ENCODE results near the gene TCERG1.
A peak's percentile ranks its signal among the peaks of the same experiment; 100 is the strongest.
"Not testable (repeated sequence)": the region's sequence is repeated elsewhere in the genome, so short reads cannot be mapped to it uniquely, and the experiment has no call there.

Gene TCERG1

GRCh38 chr5:146549615-146550014 lies 102.5 kb downstream of the TCERG1 start:
- TF ChIP-seq CTCF (IDR thresholded peaks at IDR 0.05; ENCODE audit: low read length, missing control alignments), result no peak
- H3K4me3 ChIP-seq (replicated peaks; ENCODE audit: low read depth, low read length), result no peak overlapping the region
- no peak for DNase-seq (ENCODE audit: low read depth)

GRCh38 chr5:146553446-146553845 lies 106.3 kb downstream of the TCERG1 start:
- TF ChIP-seq CTCF (IDR thresholded peaks at IDR 0.05; ENCODE audit: low read length, missing control alignments), result no peak
- no peak for DNase-seq (ENCODE audit: low read depth)
- H3K4me3 ChIP-seq (replicated peaks; ENCODE audit: low read depth, low read length), result no peak overlapping the region

- not testable (repeated sequence) for H3K4me3 ChIP-seq (replicated peaks; ENCODE audit: low read depth, low read length); DNase-seq (ENCODE audit: low read depth)
Measured at GRCh38 chr5:146556884-146557283, 109.8 kb downstream of the TCERG1 start.

- no peak overlapping the region for H3K4me3 ChIP-seq (replicated peaks; ENCODE audit: low read depth, low read length)
- TF ChIP-seq CTCF (IDR thresholded peaks at IDR 0.05; ENCODE audit: low read length, missing control alignments), result no peak
- peak; percentile 4 for DNase-seq (ENCODE audit: low read depth)
Measured at GRCh38 chr5:146560205-146560812, 113.2 kb downstream of the TCERG1 start.

All from fibroblast of pulmonary artery (primary cell).